Panc1 (cell line): ENCODE measurements around the gene KRTAP4-4. TPM values are rescaled to one million over a fixed set of nuclear protein-coding genes. Genes with fewer than 3 reads are reported as not detected.
"Not testable (repeated sequence)": the region's sequence is repeated elsewhere in the genome, so short reads cannot be mapped to it uniquely, and the experiment has no call there.

Experiments
- ATAC-seq: fragments of 200-7000 bp; cut with Tn5 transposase; 2 replicates; pipeline ENCODE4 v1.9.1; 2020; ENCODE audit warnings: mild to moderate bottlenecking, moderate library complexity
- BruUV-seq: library from RNA; stranded (reverse); fragments of 400-500 nt; replicated peaks from 2 replicates; lab custom pipeline; 2021; lab: Mats Ljungman, UMichigan
- CTCF ChIA-PET: fragments of 300-600 bp; sonication (Branson Sonifier 250); formaldehyde crosslinking; loops from one replicate; lab custom pipeline; 2022; ENCODE audit warnings: antibody characterized with exemption; lab: Charles Lee
- POLR2A ChIA-PET: fragments of 300-600 bp; sonication (Branson Sonifier 250); formaldehyde crosslinking; loops from one replicate; lab custom pipeline; 2022; ENCODE audit warnings: antibody characterized with exemption; lab: Charles Lee
- DNase-seq: peaks from one replicate; pipeline ENCODE4 v3.0.0-alpha.2; 2010; ENCODE audit warnings: low read depth, low spot score
- H3K27ac ChIP-seq: 2 replicates; pipeline ENCODE4 v1.5.1; 2011; ENCODE audit warnings: mild to moderate bottlenecking, low read length, inconsistent platforms
- H3K27me3 ChIP-seq: fragments of 200-500 bp; sonication (Bioruptor generic); 2 replicates; pipeline ENCODE4 v1.6.0; 2014; ENCODE audit warnings: low read length, inconsistent platforms; ENCODE audit not compliant: control insufficient read depth, insufficient read depth
- H3K36me3 ChIP-seq: fragments of 200-500 bp; sonication (Bioruptor generic); 2 replicates; pipeline ENCODE4 v1.5.1; 2014; ENCODE audit warnings: inconsistent platforms, mild to moderate bottlenecking, low read length, moderate library complexity; ENCODE audit not compliant: control insufficient read depth, insufficient read depth
- H3K4me1 ChIP-seq: 2 replicates; pipeline ENCODE4 v1.5.1; 2011; ENCODE audit warnings: inconsistent platforms, mild to moderate bottlenecking, low read length, moderate library complexity; ENCODE audit not compliant: control insufficient read depth, insufficient read depth
- H3K4me3 ChIP-seq, 2 experiments: 2 replicates each; pipeline ENCODE4 v1.5.1; 2011 to 2012; ENCODE audit warnings: low read depth in 2 of 2, low read length in 2 of 2, mild to moderate bottlenecking in 2 of 2, inconsistent platforms in 1 of 2, moderate library complexity in 1 of 2
- H3K9me3 ChIP-seq: fragments of 200-500 bp; sonication (Bioruptor generic); 2 replicates; pipeline ENCODE4 v1.5.1; 2014; ENCODE audit warnings: low read depth, mild to moderate bottlenecking, inconsistent platforms, low read length, moderate library complexity; ENCODE audit not compliant: control insufficient read depth, insufficient read depth
- POLR2AphosphoS5 ChIP-seq: IDR thresholded peaks from 2 replicates; pipeline ENCODE4 v1.6.1; 2012; ENCODE audit warnings: mild to moderate bottlenecking, low read depth, low read length, moderate library complexity
- SIN3A ChIP-seq: IDR thresholded peaks from 2 replicates; pipeline ENCODE4 v1.6.1; 2012; ENCODE audit warnings: low read depth, mild to moderate bottlenecking, low read length, moderate library complexity, borderline replicate concordance; ENCODE audit not compliant: insufficient read depth
- TCF7L2 ChIP-seq: IDR thresholded peaks from 2 replicates; pipeline ENCODE4 v1.6.1; 2011; ENCODE audit warnings: mild to moderate bottlenecking, low read depth, low read length, inconsistent platforms
- in situ Hi-C: cut with HindIII; loops from 2 replicates; pipeline ENCODE4 v1.10.0; 2016; ENCODE audit warnings: low sequenced_read_pairs, low pct_unique_long_range_greater_than_20kb
- intact Hi-C: fragments of 100-400 bp; cut with micrococcal nuclease; formaldehyde crosslinking; loops from one replicate; pipeline ENCODE4 v1.10.0; 2022; ENCODE audit not compliant: unreplicated experiment
- total RNA-seq: library from RNA; stranded (reverse); gene quantifications from one replicate; pipeline ENCODE4 v1.2.1, GENCODE V29; 2021; ENCODE audit not compliant: unreplicated experiment
- TF ChIP-seq, protein P1 (sequence below): fragments of 450-650 bp; IDR thresholded peaks from 2 replicates; pipeline ENCODE4 v1.5.1; 2017; ENCODE audit warnings: mild to moderate bottlenecking
- TF ChIP-seq, protein P2 (sequence below), 2 experiments: IDR thresholded peaks; 2 replicates each; pipeline ENCODE4 v1.6.1; 2011 to 2012; ENCODE audit warnings: low read depth in 2 of 2, control low read depth in 1 of 2, low read length in 1 of 2, mild to moderate bottlenecking in 1 of 2, moderate library complexity in 1 of 2; ENCODE audit not compliant: insufficient read depth in 1 of 2

The KRTAP4-4 gene
- total RNA-seq, 1 experiment from 2014 or later = not detected

DNA sequence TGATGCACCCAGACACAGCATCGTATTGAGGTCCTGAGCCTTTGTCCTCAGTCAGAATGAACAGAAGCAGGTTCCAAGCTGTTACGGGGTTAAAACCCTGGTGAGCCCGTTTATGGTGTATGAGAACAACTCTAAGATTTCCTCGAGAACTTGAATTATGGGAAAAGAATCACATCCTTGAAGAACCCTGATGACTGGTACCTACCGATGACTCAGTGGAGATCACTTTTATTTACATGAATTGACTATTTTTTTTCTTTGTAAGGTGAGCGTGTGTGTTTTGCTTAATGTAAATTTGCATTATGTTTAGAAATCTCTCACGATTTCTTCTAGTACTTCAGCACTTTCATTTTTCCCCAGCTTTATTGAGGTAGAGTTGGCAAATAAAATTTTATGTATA lies 3.3 kb upstream of the KRTAP4-4 start:
- in situ Hi-C loops (no loop called here), intact Hi-C loops (no loop called here)
- Histone ChIP-seq H3K27me3 (peaks cover 12% of the 10 kb centered on the region; the same call in 1 of the 2 replicates), H3K9me3 (no peaks in the 10 kb centered on the region), H3K27ac (no peak overlapping the region), H3K36me3 (no peaks in the 10 kb centered on the region), H3K4me3 (no peak overlapping the region), H3K4me1 (no peaks in the 10 kb centered on the region)
- ATAC-seq (no peak; the same call in 1 of the 2 replicates), DNase-seq (no peak)
- BruUV-seq = no TSS peak
- POLR2A ChIA-PET = no interaction called here
- TF ChIP-seq, protein P1, sequence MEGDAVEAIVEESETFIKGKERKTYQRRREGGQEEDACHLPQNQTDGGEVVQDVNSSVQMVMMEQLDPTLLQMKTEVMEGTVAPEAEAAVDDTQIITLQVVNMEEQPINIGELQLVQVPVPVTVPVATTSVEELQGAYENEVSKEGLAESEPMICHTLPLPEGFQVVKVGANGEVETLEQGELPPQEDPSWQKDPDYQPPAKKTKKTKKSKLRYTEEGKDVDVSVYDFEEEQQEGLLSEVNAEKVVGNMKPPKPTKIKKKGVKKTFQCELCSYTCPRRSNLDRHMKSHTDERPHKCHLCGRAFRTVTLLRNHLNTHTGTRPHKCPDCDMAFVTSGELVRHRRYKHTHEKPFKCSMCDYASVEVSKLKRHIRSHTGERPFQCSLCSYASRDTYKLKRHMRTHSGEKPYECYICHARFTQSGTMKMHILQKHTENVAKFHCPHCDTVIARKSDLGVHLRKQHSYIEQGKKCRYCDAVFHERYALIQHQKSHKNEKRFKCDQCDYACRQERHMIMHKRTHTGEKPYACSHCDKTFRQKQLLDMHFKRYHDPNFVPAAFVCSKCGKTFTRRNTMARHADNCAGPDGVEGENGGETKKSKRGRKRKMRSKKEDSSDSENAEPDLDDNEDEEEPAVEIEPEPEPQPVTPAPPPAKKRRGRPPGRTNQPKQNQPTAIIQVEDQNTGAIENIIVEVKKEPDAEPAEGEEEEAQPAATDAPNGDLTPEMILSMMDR = no peak
- TF ChIP-seq TCF7L2 = no peak
- TF ChIP-seq, protein P2, sequence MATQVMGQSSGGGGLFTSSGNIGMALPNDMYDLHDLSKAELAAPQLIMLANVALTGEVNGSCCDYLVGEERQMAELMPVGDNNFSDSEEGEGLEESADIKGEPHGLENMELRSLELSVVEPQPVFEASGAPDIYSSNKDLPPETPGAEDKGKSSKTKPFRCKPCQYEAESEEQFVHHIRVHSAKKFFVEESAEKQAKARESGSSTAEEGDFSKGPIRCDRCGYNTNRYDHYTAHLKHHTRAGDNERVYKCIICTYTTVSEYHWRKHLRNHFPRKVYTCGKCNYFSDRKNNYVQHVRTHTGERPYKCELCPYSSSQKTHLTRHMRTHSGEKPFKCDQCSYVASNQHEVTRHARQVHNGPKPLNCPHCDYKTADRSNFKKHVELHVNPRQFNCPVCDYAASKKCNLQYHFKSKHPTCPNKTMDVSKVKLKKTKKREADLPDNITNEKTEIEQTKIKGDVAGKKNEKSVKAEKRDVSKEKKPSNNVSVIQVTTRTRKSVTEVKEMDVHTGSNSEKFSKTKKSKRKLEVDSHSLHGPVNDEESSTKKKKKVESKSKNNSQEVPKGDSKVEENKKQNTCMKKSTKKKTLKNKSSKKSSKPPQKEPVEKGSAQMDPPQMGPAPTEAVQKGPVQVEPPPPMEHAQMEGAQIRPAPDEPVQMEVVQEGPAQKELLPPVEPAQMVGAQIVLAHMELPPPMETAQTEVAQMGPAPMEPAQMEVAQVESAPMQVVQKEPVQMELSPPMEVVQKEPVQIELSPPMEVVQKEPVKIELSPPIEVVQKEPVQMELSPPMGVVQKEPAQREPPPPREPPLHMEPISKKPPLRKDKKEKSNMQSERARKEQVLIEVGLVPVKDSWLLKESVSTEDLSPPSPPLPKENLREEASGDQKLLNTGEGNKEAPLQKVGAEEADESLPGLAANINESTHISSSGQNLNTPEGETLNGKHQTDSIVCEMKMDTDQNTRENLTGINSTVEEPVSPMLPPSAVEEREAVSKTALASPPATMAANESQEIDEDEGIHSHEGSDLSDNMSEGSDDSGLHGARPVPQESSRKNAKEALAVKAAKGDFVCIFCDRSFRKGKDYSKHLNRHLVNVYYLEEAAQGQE (IDR thresholded peaks at IDR 0.05; ENCODE audit: insufficient read depth in 1 of 2, low read depth in 2 of 2, low read length in 1 of 2) = no peak
- no peak for TF ChIP-seq SIN3A
- no peak for TF ChIP-seq POLR2AphosphoS5
- CTCF ChIA-PET = interaction anchor here (0.6 kb wide), 1 partner anchor 203 kb away, joined by 7 read pairs; no protein-coding TSS in a partner anchor

DNA sequence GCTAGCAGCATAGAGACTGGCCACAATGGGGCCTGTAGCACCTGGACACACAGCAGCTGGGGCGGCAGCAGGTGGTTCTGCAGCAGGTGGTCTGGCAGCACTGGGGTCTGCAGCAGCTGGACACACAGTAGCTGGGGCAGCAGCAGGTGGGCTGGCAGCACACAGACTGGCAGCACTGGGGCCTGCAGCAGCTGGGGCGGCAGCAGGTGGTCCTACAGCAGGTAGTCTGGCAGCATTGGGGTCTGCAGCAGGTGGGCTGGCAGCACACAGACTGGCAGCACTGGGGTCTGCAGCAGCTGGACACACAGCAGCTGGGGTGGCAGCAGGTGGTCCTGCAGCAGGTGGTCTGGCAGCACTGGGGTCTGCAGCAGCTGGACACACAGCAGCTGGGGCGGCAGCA lies 358 bp downstream of the KRTAP4-4 start:
- BruUV-seq, H3K36me3 ChIP-seq, H3K9me3 ChIP-seq, H3K27me3 ChIP-seq, H3K27ac ChIP-seq, DNase-seq, in situ Hi-C loops, H3K4me1 ChIP-seq, intact Hi-C loops, H3K4me3 ChIP-seq, CTCF ChIA-PET, ATAC-seq: not testable (repeated sequence)
- POLR2A ChIA-PET = interaction anchor here (0.6 kb wide), 1 partner anchor 284 kb away, joined by 3 read pairs; no protein-coding TSS in a partner anchor

DNA sequence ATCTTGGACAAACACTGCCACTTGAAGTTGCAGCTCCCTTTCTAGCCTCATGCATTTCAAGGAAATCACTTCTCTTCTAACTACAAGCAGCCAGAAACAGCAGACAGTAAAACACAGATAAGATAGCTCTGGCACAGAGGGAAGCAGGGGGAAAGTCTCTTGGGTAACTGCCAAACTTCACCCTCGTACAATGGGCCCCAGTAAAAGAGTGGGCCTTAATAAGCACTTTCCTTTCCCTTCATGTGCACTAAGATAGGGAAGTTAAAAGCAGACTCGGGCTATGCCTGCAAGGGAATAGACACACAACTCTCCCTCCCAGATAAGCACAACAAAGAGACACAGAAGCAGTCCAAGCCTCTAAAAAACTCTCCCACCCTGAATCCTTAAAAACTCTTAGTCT lies 6.7 kb downstream of the KRTAP4-4 start:
- CTCF ChIA-PET = no interaction called here
- TF ChIP-seq SIN3A = no peak
- no peak for TF ChIP-seq POLR2AphosphoS5
- TF ChIP-seq, protein P2 (IDR thresholded peaks at IDR 0.05; ENCODE audit: insufficient read depth in 1 of 2, low read depth in 2 of 2, low read length in 1 of 2) = no peak
- TF ChIP-seq, protein P1 = no peak
- no peak for TF ChIP-seq TCF7L2
- Histone ChIP-seq H3K36me3 (no peaks in the 10 kb centered on the region), H3K4me3 (no peak overlapping the region), H3K4me1 (no peaks in the 10 kb centered on the region), H3K27me3 (no peaks in the 10 kb centered on the region), H3K9me3 (no peaks in the 10 kb centered on the region), H3K27ac (no peak overlapping the region)
- DNase-seq = no peak
- POLR2A ChIA-PET = no interaction called here
- BruUV-seq = no TSS peak
- in situ Hi-C loops (no loop called here), intact Hi-C loops (no loop called here)
- ATAC-seq = no peak
